Activated CD8-positive, alpha-beta memory T cell treated with anti-CD3 and anti-CD28 coated beads for 36 hours (primary cell): ENCODE measurements around the gene PEAK3. TPM values are rescaled to one million over a fixed set of nuclear protein-coding genes. Genes with fewer than 3 reads are reported as not detected.

Experiments
- CTCF ChIA-PET: fragments of 350-600 bp; sonication (Branson Sonifier 250); formaldehyde crosslinking; loops from one replicate; lab custom pipeline; 2021; ENCODE audit warnings: antibody characterized with exemption; lab: Charles Lee
- POLR2A ChIA-PET: fragments of 350-600 bp; sonication (Branson Sonifier 250); formaldehyde crosslinking; loops from one replicate; lab custom pipeline; 2021; ENCODE audit warnings: antibody characterized with exemption; lab: Charles Lee
- total RNA-seq, 2 experiments: library from RNA; stranded (reverse); gene quantifications; one replicate each; pipeline ENCODE4 v1.2.3, GENCODE V29; 2021

Gene PEAK3
- total RNA-seq, 2 experiments from 2014 or later: 0.06 TPM; not detected in 1

GRCh38 chr19:2237869-2238153 is 44.2 kb downstream of the PEAK3 start:
- ChIA-PET POLR2A (interaction anchor here (0.6 to 2.4 kb wide), 9 partner anchors 10 to 238 kb away, joined by 3 to 12 read pairs (median 4); partner anchors contain the start of genes AMH and GADD45B), CTCF (interaction anchor here (0.6 to 5.0 kb wide), 9 partner anchors 14 to 180 kb away, joined by 3 to 40 read pairs (median 8); partner anchors contain the start of genes AMH and PEAK3)

GRCh38 chr19:2237051-2237868 is 44.7 kb downstream of the PEAK3 start:
- CTCF ChIA-PET: interaction anchor here (0.6 to 5.0 kb wide), 8 partner anchors 14 to 435 kb away, joined by 3 to 40 read pairs (median 5); partner anchors contain the start of gene AMH
- POLR2A ChIA-PET: interaction anchor here (0.5 to 2.4 kb wide), 12 partner anchors 10 to 238 kb away, joined by 3 to 12 read pairs (median 4); partner anchors contain the start of genes AMH and GADD45B

GRCh38 chr19:2236314-2237050 is 45.5 kb downstream of the PEAK3 start, which contains the start of the genes PLEKHJ1 and SF3A2:
Gene PLEKHJ1 (minus strand): TSS chr19:2236329. CDS start chr19:2236248, 81 bp downstream.
Gene SF3A2 (plus strand): TSS chr19:2236824. CDS start chr19:2243419, 6,595 bp downstream.
- ChIA-PET CTCF (interaction anchor here (0.7 to 3.6 kb wide), 9 partner anchors 17 to 435 kb away, joined by 3 to 33 read pairs (median 4); partner anchors contain the start of gene JSRP1), POLR2A (interaction anchor here (0.6 to 1.4 kb wide), 5 partner anchors 11 to 73 kb away, joined by 3 to 4 read pairs (median 3); no protein-coding TSS in a partner anchor)

GRCh38 chr19:2236064-2236313 is 46.0 kb downstream of the PEAK3 start:
- ChIA-PET POLR2A (interaction anchor here (0.7 to 0.8 kb wide), 2 partner anchors 14 to 22 kb away, joined by 3 to 4 read pairs; no protein-coding TSS in a partner anchor), CTCF (interaction anchor here (0.5 to 3.6 kb wide), 10 partner anchors 17 to 345 kb away, joined by 3 to 33 read pairs (median 4); partner anchors contain the start of gene JSRP1)

- POLR2A ChIA-PET: interaction anchor here (0.7 to 0.8 kb wide), 2 partner anchors 14 to 23 kb away, joined by 3 to 4 read pairs; no protein-coding TSS in a partner anchor
- CTCF ChIA-PET: interaction anchor here (0.5 to 3.6 kb wide), 11 partner anchors 18 to 345 kb away, joined by 3 to 33 read pairs (median 4); partner anchors contain the start of gene JSRP1
Observed at GRCh38 chr19:2235381-2236063, 46.5 kb downstream of the PEAK3 start.

GRCh38 chr19:2234996-2235380 is 47.0 kb downstream of the PEAK3 start:
- POLR2A ChIA-PET: no interaction called here
- CTCF ChIA-PET: interaction anchor here (1.0 to 1.2 kb wide), 2 partner anchors 39 to 79 kb away, joined by 3 to 4 read pairs; no protein-coding TSS in a partner anchor

- ChIA-PET CTCF (interaction anchor here (1.1 to 1.2 kb wide), 2 partner anchors 28 to 78 kb away, joined by 3 to 4 read pairs; no protein-coding TSS in a partner anchor), POLR2A (interaction anchor here (0.8 kb wide), 1 partner anchor 121 kb away, joined by 3 read pairs; no protein-coding TSS in a partner anchor)
Observed at GRCh38 chr19:2233601-2234280, 48.2 kb downstream of the PEAK3 start.

GRCh38 chr19:2232286-2233151 is 49.5 kb downstream of the PEAK3 start:
- POLR2A ChIA-PET: no interaction called here
- CTCF ChIA-PET: no interaction called here

- CTCF ChIA-PET: no interaction called here
- POLR2A ChIA-PET: interaction anchor here (0.6 to 0.7 kb wide), 2 partner anchors 18 to 175 kb away, joined by 3 to 5 read pairs; no protein-coding TSS in a partner anchor
Observed at GRCh38 chr19:2231621-2232221, 50.3 kb downstream of the PEAK3 start.

GRCh38 chr19:2230807-2231533 is 51.0 kb downstream of the PEAK3 start:
- ChIA-PET POLR2A (interaction anchor here (0.7 kb wide), 1 partner anchor 176 kb away, joined by 5 read pairs; no protein-coding TSS in a partner anchor), CTCF (interaction anchor here (1.5 kb wide), 1 partner anchor 28 kb away, joined by 4 read pairs; no protein-coding TSS in a partner anchor)

GRCh38 chr19:2230033-2230531 is 51.9 kb downstream of the PEAK3 start:
- CTCF ChIA-PET: interaction anchor here (1.5 kb wide), 1 partner anchor 29 kb away, joined by 4 read pairs; no protein-coding TSS in a partner anchor
- POLR2A ChIA-PET: interaction anchor here (0.8 kb wide), 1 partner anchor 29 kb away, joined by 3 read pairs; no protein-coding TSS in a partner anchor

GRCh38 chr19:2229103-2230032 is 52.6 kb downstream of the PEAK3 start:
- ChIA-PET CTCF (interaction anchor here (0.6 to 1.5 kb wide), 3 partner anchors 30 to 199 kb away, joined by 3 to 4 read pairs (median 3); no protein-coding TSS in a partner anchor), POLR2A (interaction anchor here (0.8 kb wide), 1 partner anchor 30 kb away, joined by 3 read pairs; no protein-coding TSS in a partner anchor)

- POLR2A ChIA-PET: interaction anchor here (0.6 kb wide), 1 partner anchor 82 kb away, joined by 3 read pairs; no protein-coding TSS in a partner anchor
- CTCF ChIA-PET: interaction anchor here (0.6 to 1.1 kb wide), 2 partner anchors 57 to 198 kb away, joined by 3 read pairs; no protein-coding TSS in a partner anchor
Observed at GRCh38 chr19:2228157-2229030, 53.6 kb downstream of the PEAK3 start.
